Vagina (tissue), 2 donors: Measurements from ENCODE around the gene SERPINB7. TPM values are rescaled to one million over a fixed set of nuclear protein-coding genes. Genes with fewer than 3 reads are reported as not detected.

Experiments
- DNase-seq, 2 donors: peaks; one replicate each; pipeline ENCODE4 v3.0.0-alpha.2; 2017; ENCODE audit errors: extremely low spot score in 2 of 2
- H3K27ac ChIP-seq: fragments of 200-600 bp; sonication (generic); one replicate; pipeline ENCODE4 v1.5.1; 2019
- H3K27me3 ChIP-seq: fragments of 200-600 bp; sonication (generic); one replicate; pipeline ENCODE4 v1.5.1; 2019
- H3K36me3 ChIP-seq, 2 donors: fragments of 200-600 bp; sonication (generic); one replicate each; pipeline ENCODE4 v1.5.1; 2017 to 2019
- H3K4me1 ChIP-seq: fragments of 200-600 bp; sonication (generic); one replicate; pipeline ENCODE4 v1.5.1; 2019
- H3K4me3 ChIP-seq, 2 donors: fragments of 200-600 bp; sonication (generic); 1 replicate in 1 of 2; 2 replicates in 1 of 2; pipeline ENCODE4 v1.5.1; 2016 to 2019
- H3K9me3 ChIP-seq: fragments of 200-600 bp; sonication (generic); one replicate; pipeline ENCODE4 v1.5.1; 2019
- CTCF ChIP-seq, 3 experiments: fragments of 450-650 bp in 2 of 3; fragments of 200-600 bp in 1 of 3; sonication (generic) in 1 of 3; IDR thresholded peaks; one replicate each; pipeline ENCODE4 v1.5.1; 2017 to 2019; ENCODE audit warnings: antibody characterized with exemption in 3 of 3, mild to moderate bottlenecking in 2 of 3, moderate library complexity in 2 of 3
- POLR2A ChIP-seq, 2 donors: fragments of 450-650 bp; IDR thresholded peaks; one replicate each; pipeline ENCODE4 v1.6.1; 2017; ENCODE audit warnings: antibody characterized with exemption in 2 of 2, mild to moderate bottlenecking in 2 of 2, moderate library complexity in 2 of 2
- POLR2AphosphoS5 ChIP-seq, 2 donors: sonication (generic); formaldehyde crosslinking; IDR thresholded peaks; one replicate each; pipeline ENCODE4 v1.9.0; 2017; ENCODE audit warnings: antibody characterized with exemption in 2 of 2, mild to moderate bottlenecking in 2 of 2, low read depth in 1 of 2; ENCODE audit not compliant: insufficient read depth in 1 of 2
- intact Hi-C: fragments of 100-400 bp; cut with DNase I; formaldehyde crosslinking; loops from one replicate; pipeline ENCODE4 v1.15.1; 2023
- total RNA-seq: library from RNA; depleted of rRNA; stranded (reverse); fragments of >200 nt; gene quantifications from one replicate; pipeline ENCODE4 v1.2.3, GENCODE V29; 2016

SERPINB7 gene
- total RNA-seq, 1 donor from 2014 or later: 0.49 TPM

- intact Hi-C loops: no loop called here
- DNase-seq: no peak
- Histone ChIP-seq H3K9me3 (no peaks in the 10 kb centered on the region), H3K4me3 (no peak overlapping the region), H3K36me3 (no peaks in the 10 kb centered on the region), H3K4me1 (peaks cover 33% of the 10 kb centered on the region), H3K27me3 (no peaks in the 10 kb centered on the region), H3K27ac (no peak overlapping the region)
- TF ChIP-seq CTCF (IDR thresholded peaks at IDR 0.05): no peak
- peak in 1 of 2 donors; percentile 9 for TF ChIP-seq POLR2AphosphoS5 (IDR thresholded peaks at IDR 0.05; ENCODE audit: insufficient read depth in 1 of 2, low read depth in 1 of 2)
Measured at GRCh38 chr18:63819786-63820185, 44.6 kb downstream of the SERPINB7 start.

- TF ChIP-seq POLR2A (IDR thresholded peaks at IDR 0.05) (no peak), CTCF (IDR thresholded peaks at IDR 0.05) (no peak), POLR2AphosphoS5 (IDR thresholded peaks at IDR 0.05; ENCODE audit: insufficient read depth in 1 of 2, low read depth in 1 of 2) (no peak)
Measured at GRCh38 chr18:63820694-63821093, 45.5 kb downstream of the SERPINB7 start.

GRCh38 chr18:63823516-63824219, 48.5 kb downstream of the SERPINB7 start:
- H3K9me3 ChIP-seq: no peaks in the 10 kb centered on the region
- intact Hi-C loops: no loop called here
- H3K4me3 ChIP-seq: no peak overlapping the region
- no peak for DNase-seq
- no peak overlapping the region for H3K27ac ChIP-seq
- H3K27me3 ChIP-seq: no peaks in the 10 kb centered on the region
- H3K4me1 ChIP-seq: peaks cover 24% of the 10 kb centered on the region
- no peaks in the 10 kb centered on the region for H3K36me3 ChIP-seq
- TF ChIP-seq POLR2A (IDR thresholded peaks at IDR 0.05): no peak
- TF ChIP-seq CTCF (IDR thresholded peaks at IDR 0.05): no peak
- no peak for TF ChIP-seq POLR2AphosphoS5 (IDR thresholded peaks at IDR 0.05; ENCODE audit: insufficient read depth in 1 of 2, low read depth in 1 of 2)

More at GRCh38 chr18:63820694-63821093, 45.5 kb downstream of the SERPINB7 start:
- DNase-seq: no peak
- Histone ChIP-seq H3K4me1 (peaks cover 33% of the 10 kb centered on the region), H3K9me3 (no peaks in the 10 kb centered on the region), H3K27me3 (no peaks in the 10 kb centered on the region), H3K4me3 (no peak overlapping the region), H3K36me3 (no peaks in the 10 kb centered on the region), H3K27ac (no peak overlapping the region)
- intact Hi-C loops: no loop called here

GRCh38 chr18:63824220-63824525, 49.0 kb downstream of the SERPINB7 start:
- no peak for TF ChIP-seq CTCF (IDR thresholded peaks at IDR 0.05)
- no peak for TF ChIP-seq POLR2A (IDR thresholded peaks at IDR 0.05)
- TF ChIP-seq POLR2AphosphoS5 (IDR thresholded peaks at IDR 0.05; ENCODE audit: insufficient read depth in 1 of 2, low read depth in 1 of 2): no peak
- DNase-seq: no peak
- Histone ChIP-seq H3K4me1 (peaks cover 19% of the 10 kb centered on the region), H3K36me3 (no peaks in the 10 kb centered on the region), H3K27ac (no peak overlapping the region), H3K9me3 (no peaks in the 10 kb centered on the region), H3K4me3 (no peak overlapping the region), H3K27me3 (no peaks in the 10 kb centered on the region)
- intact Hi-C loops: no loop called here

- no peak for DNase-seq
- no peaks in the 10 kb centered on the region for H3K9me3 ChIP-seq
- intact Hi-C loops: no loop called here
- no peaks in the 10 kb centered on the region for H3K27me3 ChIP-seq
- no peak overlapping the region for H3K27ac ChIP-seq
- H3K36me3 ChIP-seq: no peaks in the 10 kb centered on the region
- TF ChIP-seq POLR2AphosphoS5 (IDR thresholded peaks at IDR 0.05; ENCODE audit: insufficient read depth in 1 of 2, low read depth in 1 of 2) (no peak), POLR2A (IDR thresholded peaks at IDR 0.05) (no peak), CTCF (IDR thresholded peaks at IDR 0.05) (no peak)
- H3K4me3 ChIP-seq: no peak overlapping the region
- no peaks in the 10 kb centered on the region for H3K4me1 ChIP-seq
Measured at GRCh38 chr18:63828120-63828519, 52.9 kb downstream of the SERPINB7 start.
